ENCODE measurements around the gene HSPB2.
A peak's percentile ranks its signal among the peaks of the same experiment; 100 is the strongest.

HSPB2 gene, protein sequence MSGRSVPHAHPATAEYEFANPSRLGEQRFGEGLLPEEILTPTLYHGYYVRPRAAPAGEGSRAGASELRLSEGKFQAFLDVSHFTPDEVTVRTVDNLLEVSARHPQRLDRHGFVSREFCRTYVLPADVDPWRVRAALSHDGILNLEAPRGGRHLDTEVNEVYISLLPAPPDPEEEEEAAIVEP

DNA sequence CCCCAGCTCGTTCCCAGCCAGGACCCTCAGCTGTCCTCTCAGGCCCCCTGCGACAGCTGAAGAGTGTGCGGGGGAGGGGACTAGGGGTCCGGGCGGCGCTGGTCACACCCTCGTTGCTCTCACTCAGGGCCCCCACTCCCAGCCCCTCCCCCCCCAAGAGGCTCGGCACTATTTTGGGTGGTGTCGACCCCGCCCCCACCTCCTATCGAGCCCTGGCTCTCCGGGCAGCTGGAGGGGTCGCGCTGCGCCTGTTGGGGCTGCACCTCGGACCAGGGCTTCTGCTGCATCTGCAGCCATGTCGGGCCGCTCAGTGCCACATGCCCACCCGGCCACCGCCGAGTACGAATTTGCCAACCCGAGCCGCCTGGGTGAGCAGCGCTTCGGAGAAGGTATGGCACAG, at the start of gene HSPB2:
Gene HSPB2 (plus strand): TSS at position 200 of the 400 bp plus-strand sequence. CDS start 96 bp downstream, at position 296.
- Histone ChIP-seq H3K36me3 (ENCODE audit: insufficient read depth, insufficient read length, low read length) (no peaks in the 10 kb centered on the region), H3K9ac (ENCODE audit: insufficient read length, low read depth) (peak within 1 kb of the TSS; percentile 23), H3K4me1 (ENCODE audit: insufficient read depth, insufficient read length) (peaks cover 8% of the 10 kb centered on the region), H3K27me3 (ENCODE audit: insufficient read depth, insufficient read length) (no peaks in the 10 kb centered on the region), H3K9me3 (ENCODE audit: insufficient read depth, low read length) (no peaks in the 10 kb centered on the region), H3K4me3 (ENCODE audit: insufficient read length, low read depth) (no peak within 1 kb of the TSS)
- TF ChIP-seq ZNF274 (IDR thresholded peaks at IDR 0.05; ENCODE audit: low read depth, low read length) (no peak), SUZ12 (IDR thresholded peaks at IDR 0.05; ENCODE audit: extremely low read depth, insufficient read depth, insufficient read length) (no peak), YY1 (IDR thresholded peaks at IDR 0.05; ENCODE audit: insufficient read depth, insufficient read length) (no peak)
- no peak for DNase-seq (ENCODE audit: low read depth, low spot score)

DNA sequence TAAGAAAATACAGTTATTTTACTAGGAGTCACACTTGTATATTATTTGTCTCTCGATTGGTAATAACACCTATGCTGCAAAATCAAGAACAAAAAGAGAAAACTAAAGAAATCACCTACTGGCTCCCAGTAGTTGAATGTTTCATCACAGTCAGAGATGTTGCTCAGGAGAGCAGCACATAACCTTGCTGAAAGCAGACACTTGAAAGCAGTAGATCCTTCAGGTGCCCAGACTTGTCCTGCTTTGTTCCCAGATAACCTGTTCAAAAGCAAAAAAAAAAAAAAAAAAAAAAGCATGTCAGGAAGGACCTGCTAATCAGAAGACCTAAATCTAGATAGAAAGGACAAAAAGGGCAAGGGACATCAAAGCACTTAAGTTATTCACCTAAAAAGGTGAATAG, 42.4 kb upstream of the HSPB2 start:
- H3K36me3 ChIP-seq (ENCODE audit: insufficient read depth, insufficient read length, low read length), result peaks cover 24% of the 10 kb centered on the region
- no peaks in the 10 kb centered on the region for H3K9me3 ChIP-seq (ENCODE audit: insufficient read depth, low read length)
- H3K4me1 ChIP-seq (ENCODE audit: insufficient read depth, insufficient read length), result no peaks in the 10 kb centered on the region
- DNase-seq (ENCODE audit: low read depth, low spot score), result no peak
- H3K4me3 ChIP-seq (ENCODE audit: insufficient read length, low read depth), result no peak overlapping the region
- no peak for TF ChIP-seq YY1 (IDR thresholded peaks at IDR 0.05; ENCODE audit: insufficient read depth, insufficient read length)
- H3K27me3 ChIP-seq (ENCODE audit: insufficient read depth, insufficient read length), result no peaks in the 10 kb centered on the region
- H3K9ac ChIP-seq (ENCODE audit: insufficient read length, low read depth), result no peak overlapping the region

GRCh38 chr11:111870522-111870885, 42.0 kb upstream of the HSPB2 start:
- H3K4me3 ChIP-seq (ENCODE audit: insufficient read length, low read depth), result peak overlapping the region; percentile 63
- H3K9me3 ChIP-seq (ENCODE audit: insufficient read depth, low read length), result no peaks in the 10 kb centered on the region
- peak overlapping the region; percentile 80 for H3K9ac ChIP-seq (ENCODE audit: insufficient read length, low read depth)
- peaks cover 21% of the 10 kb centered on the region for H3K36me3 ChIP-seq (ENCODE audit: insufficient read depth, insufficient read length, low read length)
- H3K4me1 ChIP-seq (ENCODE audit: insufficient read depth, insufficient read length), result no peaks in the 10 kb centered on the region
- no peak for DNase-seq (ENCODE audit: low read depth, low spot score)
- TF ChIP-seq ZNF274 (IDR thresholded peaks at IDR 0.05; ENCODE audit: low read depth, low read length), result no peak
- no peak for TF ChIP-seq YY1 (IDR thresholded peaks at IDR 0.05; ENCODE audit: insufficient read depth, insufficient read length)
- no peak for TF ChIP-seq SUZ12 (IDR thresholded peaks at IDR 0.05; ENCODE audit: extremely low read depth, insufficient read depth, insufficient read length)
- no peaks in the 10 kb centered on the region for H3K27me3 ChIP-seq (ENCODE audit: insufficient read depth, insufficient read length)

GRCh38 chr11:111870886-111871692, 41.4 kb upstream of the HSPB2 start, which contains the start of gene ALG9:
TSS of gene ALG9 (minus strand) at chr11:111871581. CDS start at chr11:111871482, 99 bp downstream.
- Histone ChIP-seq H3K36me3 (ENCODE audit: insufficient read depth, insufficient read length, low read length) (peaks cover 17% of the 10 kb centered on the region), H3K9ac (ENCODE audit: insufficient read length, low read depth) (peak within 1 kb of the TSS; percentile 80), H3K4me1 (ENCODE audit: insufficient read depth, insufficient read length) (no peaks in the 10 kb centered on the region), H3K4me3 (ENCODE audit: insufficient read length, low read depth) (peak within 1 kb of the TSS; percentile 63), H3K27me3 (ENCODE audit: insufficient read depth, insufficient read length) (no peaks in the 10 kb centered on the region), H3K9me3 (ENCODE audit: insufficient read depth, low read length) (no peaks in the 10 kb centered on the region)
- TF ChIP-seq SUZ12 (IDR thresholded peaks at IDR 0.05; ENCODE audit: extremely low read depth, insufficient read depth, insufficient read length) (no peak), YY1 (IDR thresholded peaks at IDR 0.05; ENCODE audit: insufficient read depth, insufficient read length) (no peak), ZNF274 (IDR thresholded peaks at IDR 0.05; ENCODE audit: low read depth, low read length) (no peak)
- DNase-seq (ENCODE audit: low read depth, low spot score), result peak; percentile 35

GRCh38 chr11:111871693-111872161, 40.8 kb upstream of the HSPB2 start:
- Histone ChIP-seq H3K4me3 (ENCODE audit: insufficient read length, low read depth) (peak overlapping the region; percentile 63), H3K27me3 (ENCODE audit: insufficient read depth, insufficient read length) (no peaks in the 10 kb centered on the region), H3K36me3 (ENCODE audit: insufficient read depth, insufficient read length, low read length) (peaks cover 16% of the 10 kb centered on the region), H3K9ac (ENCODE audit: insufficient read length, low read depth) (peak overlapping the region; percentile 80), H3K9me3 (ENCODE audit: insufficient read depth, low read length) (no peaks in the 10 kb centered on the region), H3K4me1 (ENCODE audit: insufficient read depth, insufficient read length) (no peaks in the 10 kb centered on the region)
- no peak for TF ChIP-seq YY1 (IDR thresholded peaks at IDR 0.05; ENCODE audit: insufficient read depth, insufficient read length)
- TF ChIP-seq SUZ12 (IDR thresholded peaks at IDR 0.05; ENCODE audit: extremely low read depth, insufficient read depth, insufficient read length), result no peak
- TF ChIP-seq ZNF274 (IDR thresholded peaks at IDR 0.05; ENCODE audit: low read depth, low read length), result no peak
- no peak for DNase-seq (ENCODE audit: low read depth, low spot score)

- H3K27me3 ChIP-seq (ENCODE audit: insufficient read depth, insufficient read length), result no peaks in the 10 kb centered on the region
- H3K9me3 ChIP-seq (ENCODE audit: insufficient read depth, low read length), result no peaks in the 10 kb centered on the region
- no peaks in the 10 kb centered on the region for H3K4me1 ChIP-seq (ENCODE audit: insufficient read depth, insufficient read length)
- H3K36me3 ChIP-seq (ENCODE audit: insufficient read depth, insufficient read length, low read length), result peaks cover 4% of the 10 kb centered on the region
- H3K4me3 ChIP-seq (ENCODE audit: insufficient read length, low read depth), result peak overlapping the region; percentile 81
- DNase-seq (ENCODE audit: low read depth, low spot score), result no peak
- TF ChIP-seq SUZ12 (IDR thresholded peaks at IDR 0.05; ENCODE audit: extremely low read depth, insufficient read depth, insufficient read length) (no peak), YY1 (IDR thresholded peaks at IDR 0.05; ENCODE audit: insufficient read depth, insufficient read length) (no peak), ZNF274 (IDR thresholded peaks at IDR 0.05; ENCODE audit: low read depth, low read length) (no peak)
- H3K9ac ChIP-seq (ENCODE audit: insufficient read length, low read depth), result peak overlapping the region; percentile 77
Observed at GRCh38 chr11:111878385-111878848, 34.1 kb upstream of the HSPB2 start.
